GM15510 (cell line): Measurements from ENCODE around the gene PLA2G2F.

Experiments used
- POLR2A ChIP-seq: IDR thresholded peaks from 3 replicates; pipeline ENCODE4 v1.6.1; 2011; ENCODE audit warnings: borderline replicate concordance; ENCODE audit not compliant: insufficient read length; ENCODE audit errors: extremely low read depth

The PLA2G2F gene

DNA sequence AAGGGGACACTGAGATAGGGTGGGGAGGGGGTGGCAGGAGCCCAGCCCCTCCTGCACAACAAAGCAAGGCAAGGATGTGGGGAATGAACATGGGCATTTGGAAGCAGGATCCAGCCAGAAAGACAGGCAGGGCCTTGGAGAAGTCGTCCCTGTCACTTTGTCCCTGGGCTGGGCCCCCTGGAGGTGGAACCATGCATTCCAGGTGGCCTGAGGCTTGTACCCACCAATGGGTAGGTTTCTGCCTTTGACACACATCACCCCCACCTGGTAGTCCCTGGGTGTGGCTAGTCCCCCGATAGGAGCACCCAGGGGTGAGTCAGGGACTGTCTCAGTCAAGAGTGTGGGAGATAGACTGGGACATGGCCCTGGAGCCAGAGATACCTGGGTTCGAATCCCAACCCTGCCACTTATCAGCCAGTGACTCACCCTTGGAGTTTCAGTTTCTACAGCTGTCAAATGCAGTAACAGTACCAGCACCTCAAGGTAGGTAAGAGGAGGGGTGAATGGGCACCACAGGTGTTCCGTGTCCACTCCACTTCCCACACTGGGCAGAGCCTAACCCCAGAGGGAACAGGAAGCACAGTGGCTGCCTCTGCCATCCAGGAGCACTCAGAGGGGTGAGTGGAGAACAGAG is 29.8 kb upstream of the PLA2G2F start:
- no peak for TF ChIP-seq POLR2A

DNA sequence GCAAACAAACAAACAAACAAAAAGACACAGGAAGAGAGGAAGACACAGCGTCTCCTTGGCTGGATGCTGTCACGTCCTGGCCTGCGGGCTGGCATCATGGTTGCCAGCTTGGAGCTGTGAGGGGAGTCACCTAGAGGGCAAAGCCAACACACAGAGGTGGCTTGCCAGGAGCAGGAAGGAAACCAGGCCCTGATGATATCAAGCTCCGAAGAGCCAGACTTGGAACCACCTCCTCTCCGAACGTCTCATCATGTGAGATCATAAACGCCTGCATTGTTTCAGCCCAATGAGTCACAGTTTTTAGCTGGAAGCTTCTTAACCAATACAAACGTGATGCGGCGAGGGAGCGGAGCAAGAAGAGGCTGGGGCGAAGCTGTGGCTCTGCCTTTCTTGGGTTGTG is 28.4 kb upstream of the PLA2G2F start:
- no peak for TF ChIP-seq POLR2A

DNA sequence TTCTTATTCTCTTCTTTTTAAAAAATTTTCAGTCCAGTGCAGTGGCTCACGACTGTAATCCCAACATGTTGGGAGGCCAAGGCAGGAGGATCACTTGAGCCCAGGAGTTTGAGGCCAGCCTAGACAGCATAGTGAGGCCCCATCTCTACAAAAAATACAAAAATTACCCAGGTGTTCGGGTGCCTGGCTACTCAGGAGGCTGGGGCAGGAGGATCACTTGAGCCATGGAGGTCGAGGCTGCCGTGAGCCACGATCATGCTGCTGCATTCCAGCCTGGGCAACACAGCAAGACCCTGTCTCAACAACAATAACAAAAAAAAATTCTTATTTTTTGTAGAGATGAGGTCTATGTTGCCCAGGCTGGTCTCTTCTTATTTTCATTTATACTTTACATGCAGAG is 27.7 kb upstream of the PLA2G2F start:
- TF ChIP-seq POLR2A: no peak

DNA sequence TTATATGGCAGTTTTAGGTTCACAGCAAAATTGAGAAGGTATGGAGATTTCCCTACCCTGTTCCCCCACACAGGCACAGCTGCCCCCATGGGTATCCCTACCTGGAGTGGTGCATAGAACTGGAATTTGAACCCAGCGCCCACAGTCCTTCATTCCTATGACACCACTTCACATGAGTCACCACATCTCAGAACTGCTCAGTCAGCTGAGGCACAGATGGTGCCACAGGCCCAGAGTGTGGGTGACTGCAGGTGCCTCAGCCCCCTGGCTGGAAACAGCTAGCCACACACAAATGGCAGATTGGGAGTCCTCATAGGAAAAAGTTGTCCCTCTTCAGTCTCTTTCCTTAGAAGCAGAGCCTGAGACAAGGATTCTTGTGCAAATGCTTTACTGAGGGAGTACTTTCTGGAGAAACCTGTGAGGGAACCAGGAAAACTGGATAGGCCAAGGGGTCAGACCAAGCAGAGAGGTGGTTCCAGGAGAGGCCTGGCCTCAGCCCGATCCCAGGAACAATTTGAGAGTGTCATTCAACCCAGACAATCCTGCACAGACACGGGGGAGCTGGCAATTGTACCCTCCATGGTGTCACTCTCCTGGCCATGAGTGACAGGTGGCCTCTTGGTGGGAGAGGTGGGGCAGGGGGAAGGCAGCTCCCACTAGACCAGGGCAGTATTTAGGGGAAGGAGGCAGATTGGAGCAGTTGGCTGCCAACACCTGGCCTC is 26.7 kb upstream of the PLA2G2F start:
- no peak for TF ChIP-seq POLR2A

DNA sequence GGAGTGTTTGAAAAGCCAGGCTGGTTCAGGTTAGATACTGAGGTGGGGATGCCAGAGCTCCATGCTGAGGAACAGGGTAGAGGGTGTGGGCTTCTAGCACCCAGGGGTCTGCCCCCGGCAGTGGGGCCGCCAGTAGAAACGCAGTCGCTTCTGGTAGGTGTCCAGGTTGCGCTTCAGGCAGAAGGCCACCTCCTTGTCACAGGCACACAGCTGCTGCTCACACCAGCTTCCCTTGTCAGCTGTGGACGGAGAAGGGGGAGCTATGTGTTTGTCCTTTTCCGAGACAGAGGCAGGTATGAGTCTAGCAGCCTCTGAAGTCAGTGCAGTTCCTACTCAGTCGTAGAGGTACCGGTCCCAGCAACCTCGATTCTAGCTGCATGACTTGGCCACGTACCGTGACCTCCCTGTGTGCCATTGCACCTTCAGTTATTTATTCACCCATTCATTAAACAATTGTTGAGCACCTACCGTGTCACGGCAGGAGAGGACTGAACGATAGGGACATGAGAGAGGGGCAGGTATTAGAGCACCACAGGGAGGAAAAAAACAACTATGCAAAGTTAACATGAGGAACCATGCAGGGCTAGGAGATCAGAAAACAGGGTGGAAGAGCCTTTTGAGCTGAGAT is 25.0 kb upstream of the PLA2G2F start:
- TF ChIP-seq POLR2A: no peak

DNA sequence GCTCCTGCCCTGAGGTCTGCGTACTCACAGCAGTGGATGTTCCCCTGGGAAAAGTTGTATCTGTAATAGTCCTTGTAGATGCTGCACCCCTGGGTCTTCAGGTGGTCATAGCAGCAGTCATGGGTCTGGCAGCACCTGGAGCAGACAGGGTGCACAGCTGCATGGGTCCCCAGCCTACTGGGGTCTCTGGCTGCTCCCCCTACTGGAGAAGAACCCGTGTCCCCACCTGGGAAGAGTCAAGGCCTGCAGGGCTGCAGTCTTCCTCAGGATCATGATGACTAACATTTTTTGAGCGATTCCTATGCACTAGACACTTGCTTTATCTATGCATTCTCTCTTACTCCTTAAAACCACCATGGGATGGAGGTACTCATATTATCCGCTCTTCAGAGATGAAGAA is 23.6 kb upstream of the PLA2G2F start:
- TF ChIP-seq POLR2A: no peak

DNA sequence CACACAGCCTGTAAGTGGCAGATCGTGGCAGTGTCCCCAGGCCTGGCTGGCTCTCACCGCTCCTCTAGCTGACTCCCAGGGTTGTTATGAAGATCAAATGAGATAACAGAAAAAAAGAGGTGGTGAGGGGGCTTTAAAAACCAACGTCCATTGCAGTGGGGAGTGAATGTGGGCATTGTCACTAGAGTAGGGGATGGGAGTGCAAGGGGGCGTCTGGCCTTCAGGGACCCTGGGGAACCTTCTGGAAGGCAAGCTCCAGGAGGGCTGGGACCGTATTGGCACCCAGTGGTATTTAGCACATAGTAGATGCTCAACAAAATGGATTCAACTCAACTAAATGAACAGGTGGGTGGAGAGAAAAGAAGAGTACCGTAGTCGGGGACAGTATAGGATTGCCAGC is 23.2 kb upstream of the PLA2G2F start:
- no peak for TF ChIP-seq POLR2A

DNA sequence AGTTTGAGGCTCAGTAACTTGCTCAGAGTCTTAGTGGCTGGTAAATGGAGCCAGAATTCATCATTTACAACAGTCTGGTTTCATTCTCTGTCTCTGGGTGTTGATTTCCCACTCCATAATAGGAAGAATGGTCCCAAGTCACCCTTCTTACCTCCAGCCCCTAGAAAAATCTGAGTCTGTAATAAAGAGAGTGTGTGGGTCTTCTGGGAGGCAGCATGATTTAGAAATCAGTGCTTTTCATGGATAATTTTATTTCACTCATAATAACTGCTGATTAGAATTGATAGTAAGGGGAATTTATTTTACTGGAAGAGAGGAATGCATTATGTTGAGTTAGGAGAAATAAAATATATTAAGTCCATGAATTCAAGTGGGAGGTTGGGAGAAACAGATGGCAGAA is 21.9 kb upstream of the PLA2G2F start:
- TF ChIP-seq POLR2A: no peak

DNA sequence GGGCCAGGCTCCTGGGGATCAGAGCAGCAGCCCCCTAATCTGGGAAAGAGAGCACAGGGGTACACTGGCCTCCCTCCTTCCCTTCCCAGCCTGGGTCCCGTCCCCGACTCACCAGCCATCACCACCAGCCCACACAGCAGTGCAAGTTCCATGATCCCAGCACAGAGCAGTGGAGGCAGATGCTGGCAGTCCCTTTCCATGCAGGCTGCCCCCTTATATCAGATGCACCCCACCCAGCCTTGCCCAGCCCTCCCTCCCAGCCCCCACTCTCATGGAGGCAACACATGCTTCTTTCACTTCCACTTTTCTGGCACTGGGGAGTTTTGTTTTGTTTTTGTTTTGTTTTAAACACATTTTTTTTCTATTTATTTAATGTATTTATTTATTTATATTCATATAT is 19.8 kb upstream of the PLA2G2F start, which contains the start of gene PLA2G2D:
PLA2G2D (minus strand) TSS at position 190 of the 400 bp plus-strand sequence; CDS start at position 152, 38 bp downstream.
- no peak for TF ChIP-seq POLR2A

DNA sequence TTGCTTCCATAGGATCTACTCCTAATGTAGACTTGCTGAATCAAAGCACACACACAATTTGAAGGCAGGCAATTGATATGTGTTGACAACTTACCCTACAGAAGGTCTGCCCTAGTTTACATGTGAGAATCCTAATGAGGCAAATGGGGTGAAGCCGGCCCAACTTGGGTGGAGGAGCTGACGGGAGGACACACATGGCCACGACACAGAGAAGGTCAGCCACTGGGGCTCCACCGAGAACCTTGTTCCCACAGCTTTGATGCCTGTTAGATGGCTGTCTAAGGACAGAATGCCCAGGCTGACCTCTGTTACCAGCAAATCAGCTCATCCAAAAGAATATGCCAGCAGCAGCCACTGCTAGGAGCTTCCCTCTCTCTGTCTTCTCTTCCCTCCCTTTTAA is 18.3 kb upstream of the PLA2G2F start:
- no peak for TF ChIP-seq POLR2A

DNA sequence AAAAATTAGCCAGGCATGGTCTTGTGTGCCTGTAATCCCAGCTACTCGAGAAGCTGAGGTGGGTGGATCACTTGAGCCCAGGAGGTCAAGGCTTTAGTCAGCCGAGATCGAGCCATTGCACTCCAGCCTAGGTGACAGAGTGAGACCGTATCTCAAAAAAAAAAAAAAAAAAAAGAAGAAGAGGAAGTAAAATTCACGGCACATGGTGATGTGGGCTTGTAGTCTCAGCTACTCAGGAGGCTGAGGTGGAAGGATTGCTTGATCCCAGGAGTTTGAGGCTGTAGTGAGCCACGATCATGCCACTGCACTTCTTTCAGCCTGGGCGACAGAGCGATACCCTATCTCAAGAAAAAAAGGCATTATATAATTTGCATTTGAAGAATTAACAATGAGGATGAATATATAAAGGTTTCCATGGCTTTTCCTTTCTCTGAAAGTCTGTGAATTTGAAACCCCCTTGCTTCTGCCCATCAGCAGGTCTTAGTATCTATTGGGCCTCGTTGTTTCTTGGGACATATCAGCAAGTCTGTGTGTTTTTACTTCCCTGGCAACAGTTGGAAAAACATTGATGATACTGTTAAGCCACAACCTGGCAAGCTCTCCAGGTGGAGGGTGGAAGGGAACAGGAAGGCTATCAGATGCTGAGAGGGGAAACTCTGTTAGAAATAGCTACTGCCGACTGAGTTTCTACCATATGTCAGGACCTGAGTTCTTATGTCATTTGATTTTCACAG is 15.2 kb upstream of the PLA2G2F start:
- no peak for TF ChIP-seq POLR2A

DNA sequence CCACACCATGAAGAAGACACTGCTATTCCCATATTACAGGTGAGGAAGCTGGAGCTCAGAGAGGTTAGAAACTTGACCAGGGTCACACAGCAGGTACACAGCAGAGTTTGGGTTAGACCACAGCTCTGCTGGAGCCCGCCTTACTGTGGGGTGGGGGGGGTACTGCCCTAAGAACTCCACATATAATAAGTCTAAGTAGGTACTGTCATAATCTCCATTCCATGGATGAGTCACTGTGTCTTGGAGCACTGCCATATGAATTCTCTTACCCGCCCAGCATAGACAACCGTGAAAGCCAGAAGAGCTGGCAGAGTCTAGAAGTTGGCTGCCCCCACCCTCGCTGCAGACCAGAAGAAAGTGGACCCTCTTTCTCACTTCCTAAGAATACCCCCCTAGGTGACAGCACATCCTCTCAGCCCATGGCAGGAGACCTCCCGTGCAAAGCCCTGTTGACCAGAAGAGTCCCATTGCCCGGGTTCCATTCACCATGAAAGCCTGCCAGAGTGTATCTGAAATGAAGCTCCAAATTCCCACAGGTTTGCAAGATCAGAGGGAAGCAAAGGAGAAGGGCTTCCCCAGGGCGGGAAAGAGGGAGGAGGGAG is 14.6 kb upstream of the PLA2G2F start:
- TF ChIP-seq POLR2A: no peak

DNA sequence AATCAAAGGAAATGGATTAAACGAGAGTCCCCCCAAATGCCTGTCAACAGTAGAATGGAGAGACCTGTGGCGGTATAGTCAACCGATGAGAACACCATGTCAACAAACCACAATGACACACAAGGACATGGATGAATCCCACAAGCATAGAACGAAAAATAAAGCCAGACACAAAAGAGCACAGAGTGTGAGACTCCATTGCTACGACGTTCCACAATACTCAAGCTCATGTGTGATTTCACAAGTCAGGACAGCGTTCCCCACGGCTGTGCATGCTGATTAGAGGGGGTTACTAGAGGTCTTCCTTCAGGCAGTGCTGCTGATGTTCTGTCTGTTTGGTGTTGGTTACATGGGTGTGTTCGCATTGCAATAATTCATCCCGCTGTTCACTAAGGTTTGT is 14.0 kb upstream of the PLA2G2F start:
- TF ChIP-seq POLR2A: no peak

DNA sequence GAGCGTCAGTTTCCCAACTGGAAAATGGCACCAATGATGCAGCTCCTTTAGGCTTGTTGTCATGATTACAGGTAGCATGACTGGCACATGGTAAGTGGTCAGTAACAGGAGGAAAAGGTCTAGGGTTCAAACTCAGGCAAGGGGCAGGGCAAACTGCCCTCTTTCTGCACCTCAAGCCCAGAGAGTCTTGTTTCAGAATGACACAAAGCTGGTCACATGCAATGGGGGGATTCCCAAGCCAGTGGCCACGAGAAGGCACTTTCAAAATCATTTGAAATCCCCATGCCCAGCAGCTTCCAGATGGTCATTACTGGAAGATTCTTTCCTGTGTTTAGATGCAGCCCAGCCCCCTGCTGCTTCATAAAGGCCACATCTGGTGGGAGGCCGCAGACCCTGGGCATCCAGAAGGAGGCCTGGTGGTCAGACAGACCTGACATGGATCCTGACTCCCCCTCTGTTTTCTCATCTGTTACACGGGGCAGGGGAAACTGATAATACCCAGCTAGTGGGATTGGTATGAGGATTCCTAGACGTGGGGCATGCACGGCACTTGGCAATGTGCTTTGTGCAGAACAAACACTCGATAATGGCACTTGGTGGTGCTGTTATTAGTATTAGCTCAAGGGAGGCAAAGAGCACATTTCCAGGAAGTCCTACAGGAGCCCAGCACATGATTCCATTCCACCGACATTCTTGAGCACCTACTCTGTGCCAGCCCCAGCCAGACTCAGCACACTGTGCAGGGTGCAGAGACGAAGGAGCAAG is 12.9 kb upstream of the PLA2G2F start:
- no peak for TF ChIP-seq POLR2A
